Measurements from ENCODE around the gene ABCG1.

- TF ChIP-seq CTCF (IDR thresholded peaks at IDR 0.05) (no peak), POLR2A (IDR thresholded peaks at IDR 0.05) (no peak)
Observed at GRCh38 chr21:42179316-42179715, 39.6 kb upstream of the ABCG1 start.

Data from Peyer's patch (tissue), 4 donors.